Kidney (tissue), 14 donors: Measurements from ENCODE around the gene PFDN2. TPM values are rescaled to one million over a fixed set of nuclear protein-coding genes. Genes with fewer than 3 reads are reported as not detected.
A peak's percentile ranks its signal among the peaks of the same experiment; 100 is the strongest.

ENCODE experiments used
- DNase-seq, 5 donors: peaks; one replicate each; pipeline ENCODE4 v3.0.0-alpha.2; 2013 to 2020
- FAIRE-seq: peaks from 2 replicates; lab custom pipeline; 2012; peaks lifted over from hg19 to GRCh38; lab: Jason Lieb, UNC
- H3K27ac ChIP-seq, 2 donors: one replicate each; pipeline ENCODE4 v1.7.0; 2013; ENCODE audit warnings: low read depth in 2 of 2, low read length in 2 of 2, inconsistent platforms in 1 of 2
- H3K27me3 ChIP-seq: one replicate; pipeline ENCODE4 v1.7.1; 2013; ENCODE audit warnings: low read length, inconsistent platforms; ENCODE audit not compliant: control insufficient read depth, insufficient read depth
- H3K36me3 ChIP-seq, 3 donors: one replicate each; pipeline versions ENCODE4 v1.7.0 to v1.7.1; 2013; ENCODE audit warnings: low read length in 3 of 3, control low read depth in 1 of 3, inconsistent platforms in 1 of 3; ENCODE audit not compliant: insufficient read depth in 3 of 3, control insufficient read depth in 2 of 3
- H3K4me1 ChIP-seq, 3 donors: one replicate each; pipeline versions ENCODE4 v1.7.0 to v1.7.1; 2013; ENCODE audit warnings: low read length in 3 of 3, inconsistent platforms in 1 of 3, low read depth in 1 of 3; ENCODE audit not compliant: control insufficient read depth in 2 of 3, insufficient read depth in 2 of 3
- H3K4me3 ChIP-seq, 3 donors: one replicate each; pipeline versions ENCODE4 v1.7.0 to v1.8.1; 2013; ENCODE audit warnings: low read length in 3 of 3, control low read depth in 1 of 3, inconsistent platforms in 1 of 3
- H3K9ac ChIP-seq, 3 donors: one replicate each; pipeline versions ENCODE4 v1.7.0 to v1.7.1; 2013; ENCODE audit warnings: low read length in 3 of 3, control low read depth in 1 of 3, inconsistent platforms in 1 of 3
- H3K9me3 ChIP-seq, 3 donors: one replicate each; pipeline versions ENCODE4 v1.7.0 to v1.7.1; 2013; ENCODE audit warnings: low read length in 3 of 3, control low read depth in 1 of 3, inconsistent platforms in 1 of 3; ENCODE audit not compliant: control insufficient read depth in 2 of 3, insufficient read depth in 1 of 3
- intact Hi-C: fragments of 100-400 bp; cut with DNase I; formaldehyde crosslinking; loops from one replicate; pipeline ENCODE4 v1.11.1; 2022
- polyA plus RNA-seq: library from polyadenylated mRNA; stranded (reverse); fragments of 350-450 nt; fragmentation: Illumina TruSeq; extraction: RNeasy Lipid Tissue Mini Kit (QIAGEN cat#74804); gene quantifications from one replicate; pipeline ENCODE4 v1.2.3, GENCODE V29; 2014; ENCODE audit warnings: low read depth, low replicate concordance; ENCODE audit not compliant: insufficient read depth
- total RNA-seq: library from RNA; stranded (reverse); fragmentation: NEBNext Ultra II Directional; extraction: Animal tissue kit (Norgen Biotek cat#: 25700); gene quantifications from one replicate; pipeline ENCODE4 v1.2.1, GENCODE V29; 2021
- TF ChIP-seq, protein P1 (sequence below): IDR thresholded peaks from 3 replicates; pipeline ENCODE4 v1.5.1; 2012; ENCODE audit warnings: mild to moderate bottlenecking, moderate library complexity, borderline replicate concordance; ENCODE audit not compliant: insufficient read depth; ENCODE audit errors: extremely low read depth
- donor health status: control.
- donor health status: control.
- donor health status: control.
- donor health status: control.
- donor health status: control.
- donor health status: DM: yes; HTN: yes; CAD: no.
- donor health status: Normal renal cell carcinoma (clear cell type).

Gene PFDN2
- total and polyA plus RNA-seq, 2 donors from 2014 or later = 46.7 to 149 TPM

DNA sequence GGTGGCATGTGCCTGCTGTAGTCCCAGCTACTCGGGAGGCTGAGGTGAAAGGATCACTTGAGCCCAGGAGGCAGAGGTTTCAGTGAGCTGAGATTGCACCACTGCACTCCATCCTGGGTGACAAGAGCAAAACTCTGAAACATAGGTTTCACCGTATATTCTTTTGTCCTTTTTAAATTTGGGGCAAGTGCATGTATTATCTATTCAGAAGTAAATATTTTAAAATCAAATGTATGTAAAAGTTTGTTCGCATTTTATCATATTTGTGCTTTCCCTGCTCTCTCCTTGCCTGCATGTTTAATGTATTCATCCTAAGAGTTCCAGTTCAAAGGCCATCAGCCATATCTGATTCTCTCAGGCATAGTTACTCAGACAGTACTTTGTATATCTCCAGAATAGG is 28.0 kb upstream of the PFDN2 start:
- Histone ChIP-seq H3K9ac (no peak overlapping the region), H3K36me3 (no peaks in the 10 kb centered on the region), H3K4me1 (no peaks in the 10 kb centered on the region), H3K9me3 (no peaks in the 10 kb centered on the region), H3K27me3 (no peaks in the 10 kb centered on the region), H3K27ac (no peak overlapping the region), H3K4me3 (no peak overlapping the region)
- TF ChIP-seq, protein P1, sequence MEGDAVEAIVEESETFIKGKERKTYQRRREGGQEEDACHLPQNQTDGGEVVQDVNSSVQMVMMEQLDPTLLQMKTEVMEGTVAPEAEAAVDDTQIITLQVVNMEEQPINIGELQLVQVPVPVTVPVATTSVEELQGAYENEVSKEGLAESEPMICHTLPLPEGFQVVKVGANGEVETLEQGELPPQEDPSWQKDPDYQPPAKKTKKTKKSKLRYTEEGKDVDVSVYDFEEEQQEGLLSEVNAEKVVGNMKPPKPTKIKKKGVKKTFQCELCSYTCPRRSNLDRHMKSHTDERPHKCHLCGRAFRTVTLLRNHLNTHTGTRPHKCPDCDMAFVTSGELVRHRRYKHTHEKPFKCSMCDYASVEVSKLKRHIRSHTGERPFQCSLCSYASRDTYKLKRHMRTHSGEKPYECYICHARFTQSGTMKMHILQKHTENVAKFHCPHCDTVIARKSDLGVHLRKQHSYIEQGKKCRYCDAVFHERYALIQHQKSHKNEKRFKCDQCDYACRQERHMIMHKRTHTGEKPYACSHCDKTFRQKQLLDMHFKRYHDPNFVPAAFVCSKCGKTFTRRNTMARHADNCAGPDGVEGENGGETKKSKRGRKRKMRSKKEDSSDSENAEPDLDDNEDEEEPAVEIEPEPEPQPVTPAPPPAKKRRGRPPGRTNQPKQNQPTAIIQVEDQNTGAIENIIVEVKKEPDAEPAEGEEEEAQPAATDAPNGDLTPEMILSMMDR = no peak
- no peak for FAIRE-seq
- intact Hi-C loops = no loop called here
- DNase-seq = no peak

DNA sequence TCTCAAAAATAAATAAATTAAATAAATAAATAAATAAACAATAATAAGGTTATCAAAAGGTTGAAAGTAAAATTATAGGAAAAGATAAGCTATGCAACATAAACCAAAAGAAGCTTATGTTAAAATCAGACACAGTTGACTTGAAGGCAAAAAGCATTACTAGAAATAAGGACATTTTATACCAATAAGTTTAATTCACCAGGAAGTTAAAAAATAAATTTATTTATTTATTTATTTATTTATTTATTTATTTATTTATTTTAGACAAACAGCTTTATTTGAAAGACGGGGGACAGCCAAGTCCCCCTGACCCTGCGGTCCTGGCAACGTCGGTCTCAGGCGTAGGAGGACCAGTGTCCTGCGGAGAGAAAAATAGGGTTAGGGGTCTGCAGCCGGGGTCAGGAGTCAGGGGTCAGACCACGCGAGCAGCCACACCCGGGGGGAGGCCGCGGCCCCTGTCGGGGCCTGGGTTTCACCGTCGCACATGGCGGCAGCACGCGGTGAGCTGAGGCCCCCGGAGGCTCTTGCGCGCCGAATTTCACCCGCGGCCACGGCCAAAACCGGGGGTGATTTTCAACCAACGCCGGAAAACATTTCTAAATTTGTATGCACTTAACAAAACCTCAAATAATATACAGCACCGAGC is 23.0 kb upstream of the PFDN2 start:
- intact Hi-C loops = no loop called here
- no peak overlapping the region for H3K4me3 ChIP-seq
- H3K36me3 ChIP-seq = no peaks in the 10 kb centered on the region
- H3K9ac ChIP-seq = no peak overlapping the region
- FAIRE-seq = no peak
- no peak for DNase-seq
- TF ChIP-seq, protein P1 = no peak
- no peaks in the 10 kb centered on the region for H3K27me3 ChIP-seq
- H3K27ac ChIP-seq = no peak overlapping the region
- H3K4me1 ChIP-seq = peaks cover 0 to 6% (median 0%) of the 10 kb centered on the region in 3 donors
- no peaks in the 10 kb centered on the region for H3K9me3 ChIP-seq

DNA sequence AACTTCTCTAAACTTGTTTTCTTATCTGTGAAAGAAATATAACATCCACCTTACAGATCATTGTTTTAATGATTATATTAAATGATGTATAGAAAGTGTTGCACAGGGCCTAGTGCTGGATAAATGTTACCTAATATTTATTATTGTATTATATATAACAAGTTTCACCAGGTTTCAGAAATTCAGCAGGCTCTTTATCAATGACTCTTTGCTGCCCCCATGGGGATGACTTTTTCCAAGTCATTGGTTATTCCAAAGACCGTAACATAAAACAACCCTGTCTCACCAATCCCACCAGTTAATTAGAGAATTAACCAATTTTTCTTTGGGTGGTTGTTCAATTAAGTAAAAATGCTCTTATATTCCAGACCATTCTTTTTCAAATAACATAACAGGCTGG is 21.9 kb upstream of the PFDN2 start:
- no peaks in the 10 kb centered on the region for H3K9me3 ChIP-seq
- DNase-seq (peak in 3 of 5 donors; percentile 33 to 69 (median 59)), FAIRE-seq (no peak)
- no peaks in the 10 kb centered on the region for H3K27me3 ChIP-seq
- TF ChIP-seq, protein P1 = peak; percentile 36
- intact Hi-C loops = no loop called here
- H3K36me3 ChIP-seq = no peaks in the 10 kb centered on the region
- H3K9ac ChIP-seq = no peak overlapping the region
- peaks cover 0 to 6% (median 0%) of the 10 kb centered on the region in 3 donors for H3K4me1 ChIP-seq
- no peak overlapping the region for H3K27ac ChIP-seq
- H3K4me3 ChIP-seq = no peak overlapping the region
